Fibroblast of lung (primary cell): ENCODE measurements around the gene GBF1.

Experiments
- CTCF ChIP-seq, 2 donors: IDR thresholded peaks in 1 of 2; conservative IDR thresholded peaks in 1 of 2; 1 replicate in 1 of 2; 2 replicates in 1 of 2; pipeline ENCODE4 v1.5.1; 2011 to 2012; ENCODE audit warnings: low read length in 2 of 2, control low read depth in 1 of 2, inconsistent platforms in 1 of 2, low read depth in 1 of 2, mild to moderate bottlenecking in 1 of 2
- EZH2 ChIP-seq: IDR thresholded peaks from 2 replicates; pipeline ENCODE4 v1.5.1; 2012; ENCODE audit warnings: low read length, control low read depth, mild to moderate bottlenecking; ENCODE audit errors: missing control alignments

- TF ChIP-seq EZH2 (no peak), CTCF (conservative IDR thresholded peaks at IDR 0.05 in 1 of 2, IDR thresholded peaks at IDR 0.05 in 1 of 2; ENCODE audit: low read depth in 1 of 2, low read length in 2 of 2) (no peak)
Measured at GRCh38 chr10:102246261-102246660, 929 bp downstream of the GBF1 start.
